ENCODE results near the gene LMTK3. TPM values are rescaled to one million over a fixed set of nuclear protein-coding genes. Genes with fewer than 3 reads are reported as not detected.

Gene LMTK3
- total and polyA plus RNA-seq, 10 donors = 0.29 to 4.2 (median 1.3) TPM

- no peak overlapping the region for H3K27ac ChIP-seq
- 13 to 33% (median 15%) methylated on average over 13 to 27 of the region's 27 CpGs for WGBS, 5 donors
- no peak for DNase-seq
- H3K4me3 ChIP-seq = no peak overlapping the region
- peaks cover 0 to 52% (median 6%) of the 10 kb centered on the region in 7 donors for H3K27me3 ChIP-seq (replicated peaks in 1 of 7)
- no peaks in the 10 kb centered on the region for H3K9me3 ChIP-seq
- peaks cover 0 to 16% (median 2%) of the 10 kb centered on the region in 6 donors for H3K4me1 ChIP-seq
- intact Hi-C loops (cut with DNase I; ENCODE audit: low total_unique reads) = no loop called here
- H3K36me3 ChIP-seq = no peaks in the 10 kb centered on the region
- no peak for TF ChIP-seq POLR2AphosphoS5 (IDR thresholded peaks at IDR 0.05)
- no peak for TF ChIP-seq POLR2A (IDR thresholded peaks at IDR 0.05)
- TF ChIP-seq CTCF (IDR thresholded peaks at IDR 0.05 in 8 of 11, conservative IDR thresholded peaks at IDR 0.05 in 3 of 11) = no peak
Observed at GRCh38 chr19:48558018-48558684, 46.5 kb upstream of the LMTK3 start.

DNA sequence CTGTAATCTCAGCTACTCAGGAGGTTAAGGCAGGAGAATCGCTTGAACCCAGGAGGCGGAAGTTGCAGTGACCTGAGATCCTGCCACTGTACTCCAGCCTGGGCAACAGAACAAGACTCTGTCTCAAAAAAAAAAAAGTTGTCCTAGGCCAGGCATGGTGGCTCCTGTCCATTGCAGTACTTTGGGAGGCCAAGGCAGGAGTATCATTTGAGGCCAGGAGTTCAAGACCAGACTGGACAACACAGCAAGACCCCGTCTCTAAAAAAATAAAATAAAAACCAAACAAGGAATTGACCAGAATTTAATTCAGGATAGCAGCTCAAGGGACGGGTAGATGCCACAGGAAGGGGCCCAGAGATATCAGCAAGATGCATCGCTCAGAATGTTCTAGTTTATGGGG is 45.2 kb upstream of the LMTK3 start:
- Histone ChIP-seq H3K36me3 (no peaks in the 10 kb centered on the region), H3K9me3 (no peaks in the 10 kb centered on the region), H3K4me1 (peaks cover 0 to 16% (median 2%) of the 10 kb centered on the region in 6 donors), H3K4me3 (no peak overlapping the region), H3K27ac (no peak overlapping the region), H3K27me3 (replicated peaks in 1 of 7) (peaks cover 0 to 65% (median 6%) of the 10 kb centered on the region in 7 donors)
- TF ChIP-seq CTCF (IDR thresholded peaks at IDR 0.05 in 8 of 11, conservative IDR thresholded peaks at IDR 0.05 in 3 of 11) (no peak), POLR2A (IDR thresholded peaks at IDR 0.05) (no peak), POLR2AphosphoS5 (IDR thresholded peaks at IDR 0.05) (no peak)
- WGBS, 5 donors = 84 to 96% (median 94%) methylated on average over 5 of the region's 5 CpGs
- no peak for DNase-seq
- intact Hi-C loops (cut with DNase I; ENCODE audit: low total_unique reads) = no loop called here

DNA sequence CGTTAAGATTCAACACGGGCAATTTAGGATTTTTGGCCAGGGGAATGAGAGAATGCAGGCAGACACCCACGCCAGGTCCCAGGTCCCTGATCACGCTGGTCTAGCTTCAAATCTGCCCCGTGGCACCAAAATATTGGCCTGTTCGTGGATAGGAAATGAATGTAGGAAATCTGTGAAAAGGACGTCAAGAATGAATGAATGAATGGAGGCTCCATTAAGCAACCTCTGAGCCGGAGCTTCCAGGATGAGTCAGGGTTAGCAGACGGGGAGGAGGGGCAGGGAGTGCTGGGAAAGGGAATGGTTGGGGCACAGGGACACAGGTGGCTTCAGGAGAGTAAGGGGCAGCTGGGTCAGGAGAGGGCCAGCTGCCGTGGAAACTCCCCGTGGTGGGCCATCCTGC is 44.5 kb upstream of the LMTK3 start:
- H3K36me3 ChIP-seq = no peaks in the 10 kb centered on the region
- H3K27me3 ChIP-seq (replicated peaks in 1 of 7) = peaks cover 0 to 72% (median 6%) of the 10 kb centered on the region in 7 donors
- intact Hi-C loops (cut with DNase I; ENCODE audit: low total_unique reads) = no loop called here
- TF ChIP-seq POLR2A (IDR thresholded peaks at IDR 0.05) (no peak), POLR2AphosphoS5 (IDR thresholded peaks at IDR 0.05) (no peak), CTCF (IDR thresholded peaks at IDR 0.05 in 8 of 11, conservative IDR thresholded peaks at IDR 0.05 in 3 of 11) (no peak)
- DNase-seq = no peak
- 66 to 75% (median 70%) methylated on average over 11 of the region's 11 CpGs for WGBS, 5 donors
- H3K9me3 ChIP-seq = no peaks in the 10 kb centered on the region
- no peak overlapping the region for H3K27ac ChIP-seq
- peaks cover 0 to 16% (median 2%) of the 10 kb centered on the region in 6 donors for H3K4me1 ChIP-seq
- no peak overlapping the region for H3K4me3 ChIP-seq

DNA sequence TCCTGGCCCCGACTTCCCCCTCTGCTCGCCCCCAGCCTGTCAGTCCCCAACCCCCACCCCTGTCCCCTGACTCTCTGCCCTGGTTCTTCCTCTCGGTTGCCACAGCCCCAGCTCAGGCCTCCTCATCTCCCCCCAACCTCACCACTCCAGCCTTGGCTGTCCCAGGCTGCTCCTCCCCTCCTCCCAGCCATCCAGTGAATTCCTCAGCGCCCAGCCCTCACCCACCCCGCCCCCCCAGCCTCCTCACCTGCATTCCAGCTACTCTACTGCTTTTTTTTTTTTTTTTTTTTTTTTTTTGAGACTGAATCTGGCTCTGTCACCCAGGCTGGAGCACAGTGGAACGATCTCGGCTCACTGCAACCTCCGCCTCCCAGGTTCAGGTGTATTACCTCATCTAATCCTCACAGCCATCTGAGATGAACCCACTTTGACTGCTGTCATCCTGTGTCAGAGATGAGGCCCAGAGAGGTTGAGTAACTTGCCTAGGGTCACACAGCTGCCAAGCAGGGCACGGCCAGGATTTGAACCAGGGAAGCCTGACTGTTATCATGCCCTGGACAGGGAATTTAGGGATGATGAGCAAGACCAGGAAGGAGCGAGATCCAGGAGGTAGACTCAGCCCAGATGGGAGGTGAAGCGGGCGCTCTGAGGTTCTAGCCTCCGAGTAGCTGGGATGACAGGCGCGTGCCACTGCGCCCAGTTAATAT is 42.9 kb upstream of the LMTK3 start:
- 62 to 69% (median 68%) methylated on average over 15 to 16 of the region's 16 CpGs for WGBS, 5 donors
- TF ChIP-seq POLR2A (IDR thresholded peaks at IDR 0.05) (no peak), CTCF (IDR thresholded peaks at IDR 0.05 in 8 of 11, conservative IDR thresholded peaks at IDR 0.05 in 3 of 11) (no peak), POLR2AphosphoS5 (IDR thresholded peaks at IDR 0.05) (no peak)
- intact Hi-C loops (cut with DNase I; ENCODE audit: low total_unique reads) = no loop called here
- Histone ChIP-seq H3K36me3 (no peaks in the 10 kb centered on the region), H3K9me3 (no peaks in the 10 kb centered on the region), H3K4me1 (peaks cover 0 to 16% (median 2%) of the 10 kb centered on the region in 6 donors), H3K4me3 (no peak overlapping the region), H3K27ac (no peak overlapping the region), H3K27me3 (replicated peaks in 1 of 7) (peaks cover 0 to 78% (median 6%) of the 10 kb centered on the region in 7 donors)
- no peak for DNase-seq
